GM21381 (cell line): ENCODE data around the gene ADCY3.

Experiments
- ATAC-seq: cut with Tn5 transposase; IDR thresholded peaks from one replicate; pipeline ENCODE4 v1.9.1; 2021; ENCODE audit warnings: mild to moderate bottlenecking, moderate library complexity; ENCODE audit not compliant: unreplicated experiment

ADCY3 gene

GRCh38 chr2:24907116-24907515, 12.9 kb downstream of the ADCY3 start:
- ATAC-seq, result no peak

GRCh38 chr2:24906466-24906865, 13.6 kb downstream of the ADCY3 start:
- no peak for ATAC-seq

GRCh38 chr2:24903161-24904103, 16.6 kb downstream of the ADCY3 start:
- ATAC-seq, result no peak

GRCh38 chr2:24899361-24899910, 20.6 kb downstream of the ADCY3 start:
- no peak for ATAC-seq

GRCh38 chr2:24898122-24899109, 21.6 kb downstream of the ADCY3 start:
- no peak for ATAC-seq

- no peak for ATAC-seq
Observed at GRCh38 chr2:24894750-24895149, 25.3 kb downstream of the ADCY3 start.

- no peak for ATAC-seq
Observed at GRCh38 chr2:24893934-24894333, 26.1 kb downstream of the ADCY3 start.

GRCh38 chr2:24892928-24893327, 27.1 kb downstream of the ADCY3 start:
- ATAC-seq, result no peak

GRCh38 chr2:24891201-24891600, 28.8 kb downstream of the ADCY3 start:
- no peak for ATAC-seq

- ATAC-seq, result no peak
Observed at GRCh38 chr2:24889221-24889620, 30.8 kb downstream of the ADCY3 start.

- no peak for ATAC-seq
Observed at GRCh38 chr2:24888177-24888576, 31.9 kb downstream of the ADCY3 start.

GRCh38 chr2:24887307-24887874, 32.6 kb downstream of the ADCY3 start:
- no peak for ATAC-seq

GRCh38 chr2:24886691-24887304, 33.2 kb downstream of the ADCY3 start:
- no peak for ATAC-seq

GRCh38 chr2:24886126-24886501, 33.9 kb downstream of the ADCY3 start:
- ATAC-seq, result no peak

- no peak for ATAC-seq
Observed at GRCh38 chr2:24885221-24886125, 34.6 kb downstream of the ADCY3 start.

GRCh38 chr2:24883946-24884345, 36.1 kb downstream of the ADCY3 start:
- ATAC-seq, result no peak

GRCh38 chr2:24881623-24882022, 38.4 kb downstream of the ADCY3 start:
- no peak for ATAC-seq

GRCh38 chr2:24881158-24881557, 38.9 kb downstream of the ADCY3 start:
- ATAC-seq, result no peak

- no peak for ATAC-seq
Observed at GRCh38 chr2:24878341-24878740, 41.7 kb downstream of the ADCY3 start.
